A549 (cell line): Measurements from ENCODE around the gene SETBP1. TPM values are rescaled to one million over a fixed set of nuclear protein-coding genes. Genes with fewer than 3 reads are reported as not detected.

Experiments used
- ATAC-seq, 2 experiments: fragments of 200-7000 bp in 1 of 2; fragments of >200 bp in 1 of 2; cut with Nextera tagmentation in 1 of 2; cut with Tn5 transposase in 1 of 2; 3 replicates each; pipeline versions ENCODE4 v1.8.0 to v1.9.1; 2018 to 2020; ENCODE audit warnings: mild to moderate bottlenecking in 1 of 2, moderate library complexity in 1 of 2
- CTCF ChIA-PET: fragments of 300-600 bp; sonication (Branson Sonifier 250); formaldehyde crosslinking; extraction: SDS; loops from one replicate; lab custom pipeline; 2021; ENCODE audit warnings: antibody characterized with exemption, inconsistent platforms; lab: Yijun Ruan, JAX
- POLR2A ChIA-PET: fragments of 350-600 bp; formaldehyde crosslinking; extraction: SDS; loops from one replicate; lab custom pipeline; 2021; ENCODE audit warnings: antibody characterized with exemption, inconsistent platforms; lab: Yijun Ruan, JAX
- DNase-seq, 2 experiments: peaks; one replicate each; pipeline versions ENCODE4 v3.0.0 to v3.0.0-alpha.2; 2011 to 2016; ENCODE audit warnings: low read depth in 1 of 2, low spot score in 1 of 2
- FAIRE-seq: peaks from 2 replicates; lab custom pipeline; 2011; peaks lifted over from hg19 to GRCh38; lab: Jason Lieb, UNC
- H3K27ac ChIP-seq, 2 experiments: fragments of >200 bp; sonication (Bioruptor Twin); formaldehyde crosslinking; 3 replicates each; pipeline ENCODE4 v1.5.1; 2016 to 2017
- H3K4me1 ChIP-seq: fragments of >200 bp; sonication (Bioruptor Twin); formaldehyde crosslinking; 3 replicates; pipeline ENCODE4 v1.6.1; 2016
- H3K4me2 ChIP-seq: fragments of >200 bp; sonication (Bioruptor Twin); formaldehyde crosslinking; 3 replicates; pipeline ENCODE4 v1.6.1; 2016
- H3K4me3 ChIP-seq: fragments of >200 bp; sonication (Bioruptor Twin); formaldehyde crosslinking; 3 replicates; pipeline ENCODE4 v1.5.1; 2016
- H3K9me3 ChIP-seq: fragments of >200 bp; sonication (Bioruptor Twin); formaldehyde crosslinking; 3 replicates; pipeline ENCODE4 v1.6.1; 2016
- BHLHE40 ChIP-seq: IDR thresholded peaks from 2 replicates; pipeline ENCODE4 v1.6.1; 2012; ENCODE audit warnings: low read depth, low read length, inconsistent platforms
- CBX8 ChIP-seq: fragments of 200-600 bp; sonication (generic); IDR thresholded peaks from 2 replicates; pipeline ENCODE4 v1.6.1; 2016
- CTCF ChIP-seq: fragments of >200 bp; sonication (Bioruptor Twin); formaldehyde crosslinking; IDR thresholded peaks from 3 replicates; pipeline ENCODE4 v1.5.1; 2016
- EHMT2 ChIP-seq: fragments of 200-600 bp; sonication (generic); IDR thresholded peaks from 2 replicates; pipeline ENCODE4 v1.6.1; 2016; ENCODE audit warnings: antibody characterized with exemption, low read depth, mild to moderate bottlenecking, moderate library complexity
- FOSL2 ChIP-seq, 2 experiments: fragments of 450-650 bp in 1 of 2; fragments of >200 bp in 1 of 2; sonication (Bioruptor Twin) in 1 of 2; formaldehyde crosslinking; IDR thresholded peaks; 2 replicates each; pipeline versions ENCODE4 v1.5.0 to v1.6.1; 2016 to 2020; ENCODE audit warnings: mild to moderate bottlenecking in 1 of 2, moderate library complexity in 1 of 2
- FOXS1 ChIP-seq: fragments of 250-450 bp; sonication (Bioruptor Pico); IDR thresholded peaks from 2 replicates; pipeline ENCODE4 v1.5.0; 2020; ENCODE audit warnings: mild to moderate bottlenecking, moderate library complexity
- GATA3 ChIP-seq: IDR thresholded peaks from 2 replicates; pipeline ENCODE4 v1.6.1; 2012; ENCODE audit warnings: borderline replicate concordance
- HDAC2 ChIP-seq: fragments of 200-600 bp; sonication (generic); IDR thresholded peaks from 2 replicates; pipeline ENCODE4 v1.6.1; 2016
- HES2 ChIP-seq: fragments of >200 bp; sonication (Bioruptor Twin); formaldehyde crosslinking; IDR thresholded peaks from 2 replicates; pipeline ENCODE4 v1.6.1; 2016
- HMGXB4 ChIP-seq: fragments of 250-450 bp; sonication (Bioruptor Pico); IDR thresholded peaks from 2 replicates; pipeline ENCODE4 v1.5.0; 2021; ENCODE audit warnings: mild to moderate bottlenecking, moderate library complexity, borderline replicate concordance
- HOXA7 ChIP-seq: fragments of 250-450 bp; sonication (Bioruptor Pico); IDR thresholded peaks from 2 replicates; pipeline ENCODE4 v1.5.0; 2020; ENCODE audit warnings: mild to moderate bottlenecking, moderate library complexity
- HOXB13 ChIP-seq: fragments of 250-450 bp; sonication (Bioruptor Pico); IDR thresholded peaks from 2 replicates; pipeline ENCODE4 v1.5.0; 2020; ENCODE audit warnings: low read depth, mild to moderate bottlenecking, moderate library complexity
- HOXB5 ChIP-seq: fragments of 250-450 bp; sonication (Bioruptor Pico); IDR thresholded peaks from 2 replicates; pipeline ENCODE4 v1.5.0; 2020; ENCODE audit warnings: mild to moderate bottlenecking, moderate library complexity
- JUNB ChIP-seq: fragments of >200 bp; sonication (Bioruptor Twin); formaldehyde crosslinking; IDR thresholded peaks from 2 replicates; pipeline ENCODE4 v1.6.1; 2016
- KDM1A ChIP-seq: fragments of 200-600 bp; sonication (generic); IDR thresholded peaks from 2 replicates; pipeline ENCODE4 v1.6.1; 2016; ENCODE audit warnings: low read depth, mild to moderate bottlenecking
- MAFK ChIP-seq: fragments of 450-650 bp; IDR thresholded peaks from 2 replicates; pipeline ENCODE4 v1.6.1; 2014; ENCODE audit not compliant: partially characterized antibody
- MAX ChIP-seq: IDR thresholded peaks from 2 replicates; pipeline ENCODE4 v1.6.1; 2012
- NR3C1 ChIP-seq: fragments of >200 bp; sonication (Bioruptor Twin); formaldehyde crosslinking; IDR thresholded peaks from 3 replicates; pipeline ENCODE4 v1.6.1; 2017
- PHF8 ChIP-seq: fragments of 200-600 bp; sonication (generic); IDR thresholded peaks from 2 replicates; pipeline ENCODE4 v1.6.1; 2016; ENCODE audit warnings: low read depth, mild to moderate bottlenecking, antibody characterized with exemption, moderate library complexity, borderline replicate concordance
- POLR2AphosphoS2 ChIP-seq: conservative IDR thresholded peaks from 2 replicates; pipeline ENCODE4 v1.6.1; 2012; ENCODE audit warnings: low read length, improper control_type of control experiment, inconsistent platforms
- REST ChIP-seq: fragments of 200-600 bp; sonication (generic); IDR thresholded peaks from 2 replicates; pipeline ENCODE4 v1.6.1; 2016; ENCODE audit warnings: antibody characterized with exemption, mild to moderate bottlenecking, moderate library complexity
- SMC3 ChIP-seq: fragments of >200 bp; sonication (Bioruptor Twin); formaldehyde crosslinking; IDR thresholded peaks from 3 replicates; pipeline ENCODE4 v1.6.1; 2018; ENCODE audit warnings: inconsistent platforms
- TP53 ChIP-seq: fragments of 250-450 bp; sonication (Bioruptor Pico); IDR thresholded peaks from 2 replicates; pipeline ENCODE4 v1.5.0; 2021; ENCODE audit warnings: mild to moderate bottlenecking, moderate library complexity
- USF2 ChIP-seq: fragments of 450-650 bp; IDR thresholded peaks from 2 replicates; pipeline ENCODE4 v1.6.1; 2014; ENCODE audit warnings: antibody characterized with exemption
- ZSCAN20 ChIP-seq: fragments of 250-450 bp; sonication (Bioruptor Pico); IDR thresholded peaks from 2 replicates; pipeline ENCODE4 v1.8.0; 2022; ENCODE audit warnings: mild to moderate bottlenecking, moderate library complexity
- WGBS: methylation state at CpG from one replicate; pipeline ENCODE4 v1.1.6; 2017; ENCODE audit errors: missing lambda C conversion rate; 5-methylcytosine and 5-hydroxymethylcytosine counted together
- polyA plus RNA-seq, 4 experiments: library from polyadenylated mRNA; depleted of rRNA in 3 of 4; stranded (reverse); fragments of >200 nt; fragmentation: RNase III in 1 of 4; extraction: RNeasy Plus Mini Kit Qiagen cat#74134 plus additional on column Dnase treatment in 1 of 4; gene quantifications; 2 replicates in 3 of 4; 3 replicates in 1 of 4; pipeline ENCODE4 v1.2.3, GENCODE V29; 2011 to 2017

SETBP1 gene
- polyA plus RNA-seq, 2 of the 4 experiments (the other 2 are of a cell fraction), result 0.50 to 1.9 TPM

GRCh38 chr18:45061359-45061758, 380.7 kb downstream of the SETBP1 start:
- Histone ChIP-seq H3K4me1 (0 out of 3 replicates have a peak, but pooled peaks cover 5% of the 10 kb centered on the region), H3K4me2 (no peak overlapping the region), H3K27ac (no peak overlapping the region), H3K4me3 (no peak overlapping the region), H3K9me3 (no peaks in the 10 kb centered on the region)
- CTCF ChIA-PET, result no interaction called here
- no peak for FAIRE-seq
- no peak for DNase-seq
- WGBS, result 62% methylated on average over 2 of the region's 2 CpGs
- POLR2A ChIA-PET, result no interaction called here
- no peak for ATAC-seq
- TF ChIP-seq USF2 (no peak), HDAC2 (no peak), CTCF (no peak), GATA3 (no peak), PHF8 (no peak), CBX8 (no peak), HOXA7 (CRISPR knock-in tag) (no peak), KDM1A (no peak), JUNB (no peak), HES2 (no peak), FOXS1 (CRISPR knock-in tag) (no peak), SMC3 (no peak), POLR2AphosphoS2 (no peak), HOXB13 (no peak), HOXB5 (CRISPR knock-in tag) (no peak), BHLHE40 (no peak)

- FAIRE-seq (no peak), ATAC-seq (no peak), DNase-seq (no peak)
- H3K27ac ChIP-seq, result no peak overlapping the region
- H3K4me2 ChIP-seq, result no peak overlapping the region
- 88% methylated on average over 22 of the region's 55 CpGs for WGBS
- H3K4me3 ChIP-seq, result no peak overlapping the region
- 0 out of 3 replicates have a peak, but pooled peaks cover 5% of the 10 kb centered on the region for H3K4me1 ChIP-seq
- H3K9me3 ChIP-seq, result no peaks in the 10 kb centered on the region
- ChIA-PET POLR2A (no interaction called here), CTCF (no interaction called here)
- TF ChIP-seq CTCF, result no peak
- no peak for TF ChIP-seq HMGXB4
- TF ChIP-seq MAX, result no peak
- TF ChIP-seq TP53 (CRISPR knock-in tag), result no peak
- no peak for TF ChIP-seq HOXB13
- no peak for TF ChIP-seq JUNB
- TF ChIP-seq REST, result no peak
- no peak for TF ChIP-seq NR3C1
- no peak for TF ChIP-seq MAFK
- TF ChIP-seq EHMT2, result no peak
- no peak for TF ChIP-seq FOSL2 (IDR thresholded peaks at IDR 0.05)
- no peak for TF ChIP-seq FOSL2 (CRISPR knock-in tag; IDR thresholded peaks at IDR 0.05)
- no peak for TF ChIP-seq FOXS1 (CRISPR knock-in tag)
- TF ChIP-seq ZSCAN20 (CRISPR knock-in tag), result no peak
- TF ChIP-seq USF2, result no peak
These were observed 382.8 kb downstream of the SETBP1 start for GRCh38 chr18:45063246-45064038.
